Stimulated activated CD4-positive, alpha-beta T cell treated with anti-CD3 and anti-CD28 coated beads, Interleukin-15, amount 100 ng/mL, for 1 hour (primary cell): ENCODE data around the gene TIMM10.
A peak's percentile ranks its signal among the peaks of the same experiment; 100 is the strongest.

Source experiments
- DNase-seq, 2 donors: peaks; one replicate each; pipeline ENCODE4 v3.0.0-alpha.2; 2020; ENCODE audit warnings: low read depth in 1 of 2, low spot score in 1 of 2

The TIMM10 gene, protein sequence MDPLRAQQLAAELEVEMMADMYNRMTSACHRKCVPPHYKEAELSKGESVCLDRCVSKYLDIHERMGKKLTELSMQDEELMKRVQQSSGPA

DNA sequence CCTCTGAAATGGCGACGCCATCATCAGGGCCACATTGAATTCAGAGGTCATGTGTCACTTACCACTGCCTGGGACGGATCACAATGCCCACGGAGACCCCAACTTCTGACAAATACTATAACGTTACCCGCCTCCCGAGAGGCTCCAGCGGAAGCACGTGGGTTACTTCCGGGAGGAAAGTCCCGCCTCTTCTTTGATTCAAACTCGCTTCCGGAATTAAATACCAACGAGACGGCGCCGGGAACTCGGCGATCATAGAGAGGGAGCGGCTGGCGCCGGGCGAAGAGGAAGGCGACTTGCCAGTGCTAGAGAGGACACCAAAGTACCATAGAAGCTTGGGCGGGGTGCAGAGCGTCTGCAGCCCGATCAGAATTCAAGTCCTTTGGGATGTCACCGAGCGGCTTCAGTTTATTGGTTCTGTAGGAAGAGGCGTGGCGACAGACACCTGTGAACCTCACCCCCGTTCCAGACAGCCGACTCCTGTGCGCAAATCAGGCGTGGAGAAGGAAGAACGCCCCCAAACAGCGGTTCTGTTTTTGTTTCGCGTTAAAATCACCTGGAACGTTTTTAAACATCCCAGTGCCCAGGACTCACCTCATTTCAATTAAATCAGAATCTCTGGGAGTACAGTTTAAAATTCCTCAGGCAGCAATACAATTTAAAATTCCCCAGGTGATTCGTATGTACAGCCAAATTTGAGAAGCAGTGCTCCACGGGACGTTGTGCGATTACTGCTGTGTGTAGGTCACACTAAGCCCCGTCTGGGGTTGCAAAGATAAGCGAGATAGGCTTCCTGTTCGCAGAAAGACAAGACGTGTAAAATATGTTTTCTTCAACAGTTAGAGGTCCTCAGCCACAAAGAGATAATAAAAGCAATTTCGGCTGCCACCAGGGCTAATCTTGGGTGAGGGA is at the start of gene TIMM10:
Gene TIMM10 (minus strand): TSS at position 159 of the 912 bp plus-strand sequence. CDS start 565 bp downstream, outside the sequence.
- peak; percentile 80 to 85 for DNase-seq

- DNase-seq = no peak
These were observed 43.5 kb upstream of the TIMM10 start for GRCh38 chr11:57574061-57574460.

- no peak for DNase-seq
These were observed 41.1 kb upstream of the TIMM10 start for GRCh38 chr11:57571606-57572005.

DNA sequence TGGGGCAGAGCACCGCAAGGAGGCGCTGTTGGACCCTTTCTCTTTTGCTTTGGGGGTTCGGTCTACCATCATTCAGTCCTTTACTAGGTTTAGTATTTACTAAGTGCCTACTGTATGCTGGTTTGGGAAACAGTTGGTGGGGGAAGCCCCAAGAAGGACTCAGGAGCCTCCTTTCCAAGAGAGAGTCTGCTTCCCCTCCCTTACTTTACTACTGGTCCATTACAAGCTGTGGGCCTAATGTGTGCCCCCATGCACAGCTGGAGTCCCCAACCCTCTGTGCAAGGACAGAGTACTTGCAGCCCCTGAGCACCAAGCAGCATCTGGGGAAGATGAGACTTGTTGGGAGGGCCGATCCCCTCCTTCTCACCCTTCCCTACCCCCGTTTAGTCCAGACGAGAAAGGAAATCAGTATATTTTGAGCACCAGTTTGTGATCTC is 37.8 kb upstream of the TIMM10 start:
- DNase-seq = peak; percentile 71 to 86

DNA sequence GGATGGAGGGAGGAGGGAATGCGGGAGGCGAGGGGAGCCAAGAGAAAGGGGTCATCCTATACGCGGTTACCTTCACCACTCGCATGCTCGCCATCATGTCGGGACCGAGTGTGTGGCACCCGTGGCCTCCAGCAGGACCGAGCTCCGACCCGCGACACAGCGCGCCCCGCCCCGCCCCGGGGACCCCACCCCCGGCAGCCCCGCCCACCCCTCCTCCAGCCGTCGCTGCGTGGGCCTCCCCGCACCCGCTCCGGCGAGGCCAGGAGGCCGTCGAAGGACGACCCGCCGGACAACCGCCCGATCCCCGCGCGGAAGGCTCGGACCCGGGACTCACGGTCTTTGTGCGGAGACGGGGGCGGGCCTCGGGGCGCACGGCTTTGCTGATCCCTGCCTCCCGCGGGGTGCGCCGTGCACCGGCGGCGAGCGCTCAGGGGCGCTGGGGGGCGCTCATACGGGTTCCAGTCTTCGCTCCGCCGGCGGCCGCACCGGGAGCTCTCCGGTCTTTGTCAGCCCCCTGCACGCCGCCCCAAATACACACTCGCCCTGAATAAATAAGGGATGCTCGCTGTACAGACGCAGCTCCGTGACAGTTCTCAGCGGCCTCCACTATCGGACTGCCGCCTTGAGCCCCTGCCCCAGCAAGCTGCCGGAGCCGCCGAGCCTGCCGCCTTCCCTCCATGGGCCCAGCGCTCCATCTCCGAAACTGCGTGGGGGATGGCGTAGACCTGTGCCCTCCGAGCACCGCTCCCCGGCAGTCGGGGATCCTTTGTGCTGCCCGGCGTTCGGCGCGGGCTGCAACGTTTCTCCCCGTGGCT is 37.2 kb upstream of the TIMM10 start, which contains the start of gene UBE2L6:
Gene UBE2L6 (minus strand): TSS at position 158 of the 815 bp plus-strand sequence. CDS start 61 bp downstream, at position 97.
- peak; percentile 40 to 57 for DNase-seq

DNA sequence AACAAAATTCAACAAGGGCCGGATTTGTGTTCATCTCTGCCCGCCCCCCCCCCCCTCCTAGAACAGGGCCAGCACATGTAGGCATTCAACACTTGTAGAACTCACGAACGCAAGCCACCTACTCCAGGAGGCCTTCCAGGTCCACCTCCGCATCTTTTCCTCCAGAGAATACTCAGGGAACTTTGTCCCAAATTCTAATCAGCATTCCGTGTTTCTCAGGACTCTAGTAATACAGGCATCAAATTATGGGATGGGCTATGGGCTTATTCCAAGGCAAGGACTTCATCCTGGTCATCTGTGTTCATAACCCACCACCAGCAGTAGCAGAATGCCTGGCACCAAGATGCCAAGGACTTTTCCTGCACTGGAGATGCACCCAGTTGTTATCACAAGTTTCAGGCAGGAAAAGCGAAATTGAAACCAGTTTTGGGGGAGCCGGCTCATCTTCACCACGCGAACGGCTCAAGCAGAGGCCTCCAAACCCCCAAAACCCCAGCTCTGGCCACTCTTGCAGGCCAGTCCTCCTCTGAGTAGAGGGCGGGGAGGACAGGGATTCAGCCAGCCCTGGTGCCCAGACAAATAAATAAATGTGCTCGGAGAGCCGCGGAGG is 36.5 kb upstream of the TIMM10 start:
- DNase-seq = no peak

GRCh38 chr11:57566005-57566904 is 35.7 kb upstream of the TIMM10 start:
- no peak for DNase-seq

GRCh38 chr11:57562596-57562995 is 32.0 kb upstream of the TIMM10 start:
- no peak for DNase-seq

GRCh38 chr11:57560146-57560545 is 29.6 kb upstream of the TIMM10 start:
- DNase-seq = no peak

DNA sequence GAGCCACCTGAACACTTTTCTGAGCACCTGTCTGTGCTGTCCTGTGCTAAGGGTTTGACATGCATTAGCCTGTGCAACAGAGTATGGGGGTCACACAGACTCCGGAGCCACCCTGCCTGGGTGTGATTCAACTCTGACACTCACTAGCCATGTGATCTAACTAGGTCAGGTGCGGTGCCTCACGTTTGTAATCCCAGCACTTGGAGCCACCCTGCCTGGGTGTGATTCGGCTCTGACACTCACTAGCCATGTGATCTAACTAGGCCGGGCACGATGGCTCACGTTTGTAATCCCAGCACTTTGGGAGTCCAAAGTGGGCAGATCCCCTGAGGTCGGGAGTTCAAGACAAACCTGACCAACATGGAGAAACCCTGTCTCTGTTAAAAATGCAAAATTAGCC is 25.5 kb upstream of the TIMM10 start:
- no peak for DNase-seq

- no peak for DNase-seq
These were observed 24.8 kb upstream of the TIMM10 start for GRCh38 chr11:57555393-57555792.

- DNase-seq = no peak
These were observed 21.9 kb upstream of the TIMM10 start for GRCh38 chr11:57552479-57552878.

DNA sequence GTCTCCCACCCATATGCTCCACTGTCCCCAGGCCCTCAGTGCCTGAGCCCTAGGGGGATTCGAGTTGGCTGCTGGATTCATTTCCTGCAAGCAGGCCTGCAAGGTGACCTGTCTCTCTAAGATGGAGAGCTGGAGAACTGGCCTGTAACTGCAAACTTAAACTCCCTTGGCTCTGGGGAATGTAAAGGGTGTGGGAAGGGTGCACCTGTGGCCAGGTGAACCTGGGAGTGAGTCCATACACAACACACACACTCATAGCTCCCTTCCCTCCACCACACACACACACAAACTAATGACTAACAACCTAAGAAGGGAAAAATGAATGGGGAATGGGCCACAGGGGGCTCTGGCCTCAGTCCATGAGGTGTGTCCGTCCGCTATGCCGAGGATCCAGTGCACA is 21.4 kb upstream of the TIMM10 start:
- no peak for DNase-seq

DNA sequence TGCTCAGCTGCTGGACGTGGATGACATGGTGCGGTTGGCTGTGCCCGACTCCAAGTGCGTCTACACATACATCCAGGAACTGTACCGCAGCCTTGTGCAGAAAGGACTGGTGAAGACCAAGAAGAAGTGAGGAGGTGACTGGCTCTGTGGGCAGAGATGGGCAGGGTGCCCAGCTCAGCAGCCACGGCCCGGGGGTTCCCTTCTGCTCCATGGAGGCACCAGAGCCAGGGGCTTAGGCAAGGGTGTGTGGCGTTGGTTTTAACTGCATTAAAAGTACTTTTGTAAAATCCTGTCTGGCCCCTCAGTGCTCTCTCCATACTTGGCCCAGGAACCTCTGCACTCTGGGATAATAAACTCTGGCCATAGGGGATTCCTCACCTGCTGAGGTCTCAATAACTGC is 19.4 kb upstream of the TIMM10 start:
- DNase-seq = no peak

GRCh38 chr11:57547854-57548377 is 17.4 kb upstream of the TIMM10 start:
- DNase-seq = no peak

DNA sequence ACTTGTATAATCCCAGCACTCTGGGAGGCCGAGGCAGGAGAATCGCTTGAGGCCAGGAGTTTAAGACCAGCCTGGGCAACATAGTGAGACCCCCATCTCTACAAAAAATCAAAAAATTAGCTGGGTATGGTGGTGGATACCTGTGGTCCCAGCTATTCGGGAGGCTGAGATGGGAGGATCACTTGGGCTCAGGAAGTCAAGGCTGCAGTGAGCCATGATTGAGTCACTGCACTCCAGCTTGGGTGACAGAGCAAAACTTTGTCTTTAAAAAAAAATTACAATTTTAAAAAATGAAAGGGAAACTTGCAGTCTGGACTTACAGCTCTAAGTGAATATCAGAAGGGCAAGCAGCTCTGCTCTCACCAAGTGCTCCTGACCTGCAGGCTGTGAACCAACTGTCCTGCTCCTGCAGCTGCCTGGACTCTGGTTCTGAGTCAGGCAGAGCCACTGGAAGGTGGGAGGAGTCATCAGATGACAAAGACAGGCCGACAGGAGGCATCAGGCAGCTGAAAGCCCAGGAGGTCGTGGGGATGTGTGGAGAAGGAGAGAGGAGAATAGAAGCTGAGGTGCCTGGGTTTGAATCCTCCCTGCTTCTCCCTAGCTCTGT is 16.4 kb upstream of the TIMM10 start:
- DNase-seq = no peak

DNA sequence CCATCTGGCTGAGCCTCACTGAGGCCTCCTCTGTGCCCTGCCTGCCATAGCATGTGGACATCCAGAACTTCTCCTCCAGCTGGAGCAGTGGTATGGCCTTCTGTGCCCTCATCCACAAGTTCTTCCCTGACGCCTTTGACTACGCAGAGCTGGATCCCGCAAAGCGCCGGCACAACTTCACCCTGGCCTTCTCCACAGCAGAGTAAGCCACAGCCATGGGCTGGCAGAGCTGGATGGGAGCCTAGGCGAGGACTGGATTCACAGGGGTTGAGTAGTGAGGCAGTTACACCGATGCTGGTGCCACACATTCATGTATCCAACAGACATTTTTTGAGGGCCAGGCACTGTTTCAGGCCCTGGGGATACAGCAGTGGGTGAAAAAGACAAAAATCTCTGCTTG is 15.9 kb upstream of the TIMM10 start:
- DNase-seq = no peak

DNA sequence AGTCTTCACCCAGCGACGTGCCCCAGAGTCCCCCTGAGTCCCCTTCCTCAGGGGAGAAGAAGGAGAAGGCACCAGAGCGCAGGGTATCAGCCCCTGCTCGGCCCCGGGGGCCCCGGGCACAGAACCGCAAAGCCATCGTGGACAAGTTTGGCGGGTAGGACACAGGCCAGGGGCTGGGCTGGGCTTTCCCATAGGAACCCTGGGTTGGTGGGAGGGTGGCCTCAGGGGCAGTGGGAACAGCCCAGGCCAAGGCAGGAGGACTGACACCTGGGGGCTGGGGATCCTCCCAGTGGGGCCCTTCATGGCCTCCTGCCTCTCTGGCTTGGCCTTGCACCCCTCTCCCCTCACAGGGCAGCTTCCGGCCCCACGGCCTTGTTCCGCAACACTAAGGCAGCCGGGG is 15.3 kb upstream of the TIMM10 start:
- DNase-seq = no peak

DNA sequence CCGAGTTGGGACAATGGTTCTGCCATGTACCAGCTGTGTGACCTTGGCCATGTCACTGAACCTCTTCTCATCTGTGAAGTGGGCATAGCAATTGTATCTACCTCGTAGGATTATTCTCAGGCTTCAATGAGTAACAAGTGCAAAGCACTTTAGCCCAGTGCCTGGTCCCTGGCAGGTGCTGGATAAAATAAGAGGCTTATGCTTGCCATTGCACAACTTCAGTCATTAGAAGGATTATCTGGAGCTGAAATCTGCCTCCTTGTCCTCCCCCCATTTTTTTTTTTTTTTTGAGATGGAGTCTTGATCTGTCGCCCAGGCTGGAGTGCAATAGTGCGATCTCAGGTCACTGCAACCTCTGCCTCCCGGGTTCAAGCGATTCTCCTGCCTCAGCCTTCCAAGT is 14.0 kb upstream of the TIMM10 start:
- no peak for DNase-seq

GRCh38 chr11:57543593-57543992 is 13.0 kb upstream of the TIMM10 start:
- DNase-seq = no peak
